VCaP (cell line): ENCODE measurements around the gene DUSP16.
"Not testable (repeated sequence)": the region's sequence is repeated elsewhere in the genome, so short reads cannot be mapped to it uniquely, and the experiment has no call there.

Experiments
- H3K27ac ChIP-seq: fragments of 450-650 bp; 2 replicates; pipeline ENCODE4 v1.5.1; 2017
- TF ChIP-seq, protein P1 (sequence below): fragments of 450-650 bp; conservative IDR thresholded peaks from 2 replicates; pipeline ENCODE4 v1.5.1; 2017; ENCODE audit warnings: mild to moderate bottlenecking, moderate library complexity

Gene DUSP16

DNA sequence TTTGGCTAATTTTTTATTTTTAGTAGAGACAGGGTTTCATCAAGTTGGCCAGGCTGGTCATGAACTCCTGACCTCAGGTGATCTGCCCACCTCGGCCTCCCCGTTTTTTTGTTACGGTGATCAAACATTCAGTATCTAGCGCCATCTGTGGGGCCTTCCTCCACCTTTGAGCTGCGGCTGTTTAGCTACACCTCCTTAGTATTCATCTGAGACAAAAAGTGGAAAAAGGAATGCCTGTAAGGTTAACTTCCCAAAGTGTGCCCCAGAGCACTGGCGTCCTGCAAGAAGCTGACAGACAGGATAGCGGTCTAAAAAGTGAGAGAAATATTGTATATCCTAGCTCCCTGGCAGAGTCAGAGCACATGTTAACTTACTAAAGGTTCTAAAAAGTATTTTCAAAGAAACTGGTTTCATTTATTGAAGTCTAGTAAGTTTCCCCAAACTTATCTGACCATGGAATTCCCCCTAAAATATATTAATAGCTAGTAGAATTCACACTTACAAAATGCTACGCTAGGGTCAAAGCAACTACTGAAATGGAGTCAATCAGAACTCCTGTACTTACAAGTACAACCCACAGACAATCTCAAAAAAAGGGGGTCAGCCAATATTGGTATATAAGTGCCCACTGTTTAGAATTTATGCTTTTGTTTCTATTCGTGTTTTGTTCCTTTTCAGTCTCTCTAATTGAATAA, 59.1 kb downstream of the DUSP16 start:
- no peak overlapping the region for H3K27ac ChIP-seq

DNA sequence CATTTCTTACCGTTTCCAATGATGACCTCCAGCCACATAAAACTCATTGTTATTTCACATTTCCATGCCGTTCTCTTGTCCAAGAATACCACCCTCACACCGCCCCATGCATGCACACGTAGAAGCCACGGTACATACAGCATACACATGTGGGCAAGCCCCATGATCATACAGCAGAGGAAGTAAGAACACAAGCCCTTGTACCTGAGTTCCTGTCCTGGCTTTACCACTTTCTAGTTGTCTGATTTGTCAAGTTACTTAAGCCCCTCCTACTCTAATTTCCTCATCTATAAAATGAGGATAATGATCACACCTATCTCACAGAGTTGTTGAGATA, 59.9 kb downstream of the DUSP16 start:
- TF ChIP-seq, protein P1, sequence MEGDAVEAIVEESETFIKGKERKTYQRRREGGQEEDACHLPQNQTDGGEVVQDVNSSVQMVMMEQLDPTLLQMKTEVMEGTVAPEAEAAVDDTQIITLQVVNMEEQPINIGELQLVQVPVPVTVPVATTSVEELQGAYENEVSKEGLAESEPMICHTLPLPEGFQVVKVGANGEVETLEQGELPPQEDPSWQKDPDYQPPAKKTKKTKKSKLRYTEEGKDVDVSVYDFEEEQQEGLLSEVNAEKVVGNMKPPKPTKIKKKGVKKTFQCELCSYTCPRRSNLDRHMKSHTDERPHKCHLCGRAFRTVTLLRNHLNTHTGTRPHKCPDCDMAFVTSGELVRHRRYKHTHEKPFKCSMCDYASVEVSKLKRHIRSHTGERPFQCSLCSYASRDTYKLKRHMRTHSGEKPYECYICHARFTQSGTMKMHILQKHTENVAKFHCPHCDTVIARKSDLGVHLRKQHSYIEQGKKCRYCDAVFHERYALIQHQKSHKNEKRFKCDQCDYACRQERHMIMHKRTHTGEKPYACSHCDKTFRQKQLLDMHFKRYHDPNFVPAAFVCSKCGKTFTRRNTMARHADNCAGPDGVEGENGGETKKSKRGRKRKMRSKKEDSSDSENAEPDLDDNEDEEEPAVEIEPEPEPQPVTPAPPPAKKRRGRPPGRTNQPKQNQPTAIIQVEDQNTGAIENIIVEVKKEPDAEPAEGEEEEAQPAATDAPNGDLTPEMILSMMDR: no peak

More for the DNA sequence above, 59.1 kb downstream of the DUSP16 start:
- TF ChIP-seq, protein P1: no peak

DNA sequence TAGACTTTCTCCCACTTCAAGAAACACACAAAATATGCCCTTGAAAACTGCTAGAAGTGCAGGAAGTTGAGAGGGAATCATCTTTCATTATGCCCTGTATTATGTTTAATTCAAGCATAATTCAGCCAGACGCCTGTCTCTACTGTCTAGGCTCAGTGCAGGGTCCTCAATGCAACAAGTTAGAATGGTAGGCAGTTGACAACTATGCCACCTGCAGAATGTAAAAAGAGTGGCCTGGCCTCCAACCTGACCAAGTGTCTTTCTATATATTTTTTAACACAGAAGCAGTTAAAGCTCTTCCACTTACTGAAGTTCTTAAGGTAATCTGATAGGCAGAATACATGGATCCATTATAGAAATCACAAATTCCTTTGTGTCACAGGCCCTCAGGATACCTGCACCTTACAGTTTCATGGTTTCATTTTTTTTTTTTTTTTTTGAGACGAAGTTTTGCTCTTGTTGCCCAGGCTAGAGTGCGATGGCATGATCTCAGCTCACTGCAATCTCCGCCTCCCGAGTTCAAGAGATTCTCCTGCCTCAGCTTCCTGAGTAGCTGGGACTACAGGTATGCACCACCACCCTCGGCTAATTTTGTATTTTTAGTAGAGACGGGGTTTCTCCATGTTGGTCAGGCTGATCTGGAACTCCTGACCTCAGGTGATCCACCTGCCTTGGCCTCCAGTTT, 60.4 kb downstream of the DUSP16 start:
- not testable (repeated sequence) for H3K27ac ChIP-seq

More for the DNA sequence above, 59.9 kb downstream of the DUSP16 start:
- H3K27ac ChIP-seq: no peak overlapping the region

DNA sequence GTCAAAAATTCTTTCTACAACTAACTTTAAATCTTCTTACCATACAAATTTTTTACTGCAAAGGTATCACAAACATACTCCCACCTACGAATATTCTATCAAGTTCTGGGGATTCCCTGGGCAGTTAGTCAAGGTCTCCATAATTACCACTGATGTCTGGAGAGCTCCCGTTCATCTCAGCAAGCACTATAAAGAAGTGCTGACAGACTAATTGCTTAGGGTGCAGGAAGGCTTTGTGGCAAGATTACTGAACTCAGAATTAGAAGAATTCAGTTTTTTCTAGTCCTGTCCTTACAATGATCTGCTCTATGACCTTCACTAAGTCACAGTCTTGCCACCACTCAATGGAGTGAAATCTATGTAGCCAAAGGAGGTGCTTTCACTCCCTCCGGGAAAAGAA, 61.5 kb downstream of the DUSP16 start:
- no peak overlapping the region for H3K27ac ChIP-seq
- TF ChIP-seq, protein P1: no peak

DNA sequence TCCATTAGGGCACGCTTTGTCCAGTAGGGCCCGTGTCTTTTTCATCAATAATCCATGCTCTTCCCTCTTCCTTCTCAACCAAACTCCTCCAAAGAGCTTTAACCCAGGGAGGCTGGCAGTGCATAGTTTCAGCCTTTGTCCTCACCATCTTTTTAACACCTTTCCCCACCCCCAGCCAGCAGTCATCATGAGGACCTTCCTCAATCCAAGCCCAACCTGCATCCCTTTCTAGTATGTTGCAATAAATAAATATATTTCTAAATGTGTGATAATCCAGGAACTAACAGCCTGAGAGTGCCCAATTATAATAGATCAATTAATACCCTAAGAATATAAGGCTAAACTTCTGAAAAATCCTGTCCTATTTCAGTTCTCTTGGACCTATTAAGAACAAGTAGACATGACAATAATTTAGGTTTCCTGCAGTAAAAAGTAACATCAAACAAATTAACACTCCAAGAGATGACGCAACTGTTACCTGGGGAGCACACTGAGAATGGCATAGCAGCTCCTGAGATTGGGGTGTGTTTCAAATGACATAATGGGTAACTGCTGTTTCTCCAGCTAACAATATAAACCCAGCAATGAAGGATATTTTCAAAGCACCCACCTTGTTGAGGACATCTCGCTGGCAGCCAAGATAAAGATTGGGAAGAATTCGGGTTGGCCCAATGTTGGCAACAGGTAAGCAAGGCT, 62.6 kb downstream of the DUSP16 start:
- TF ChIP-seq, protein P1: no peak
- no peak overlapping the region for H3K27ac ChIP-seq

DNA sequence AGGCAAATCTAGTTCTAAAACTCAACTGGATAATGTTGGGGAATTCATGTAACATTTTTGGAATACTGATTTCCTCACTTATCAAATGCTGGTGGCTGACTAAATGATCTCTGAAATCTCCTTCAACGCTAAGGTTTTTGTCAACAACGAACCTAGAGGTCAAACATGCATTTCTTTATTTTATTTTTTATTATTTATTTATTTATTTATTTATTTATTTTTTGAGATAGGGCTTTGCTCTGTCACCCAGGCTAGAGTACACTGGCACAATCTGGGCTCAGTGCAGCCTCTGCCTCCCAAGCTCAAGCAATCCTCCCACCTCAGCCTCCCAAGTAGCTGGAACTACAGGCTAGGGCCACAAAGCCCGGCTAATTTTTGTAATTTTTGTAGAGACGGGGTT, 64.5 kb downstream of the DUSP16 start:
- H3K27ac ChIP-seq: no peak overlapping the region
- TF ChIP-seq, protein P1: no peak

DNA sequence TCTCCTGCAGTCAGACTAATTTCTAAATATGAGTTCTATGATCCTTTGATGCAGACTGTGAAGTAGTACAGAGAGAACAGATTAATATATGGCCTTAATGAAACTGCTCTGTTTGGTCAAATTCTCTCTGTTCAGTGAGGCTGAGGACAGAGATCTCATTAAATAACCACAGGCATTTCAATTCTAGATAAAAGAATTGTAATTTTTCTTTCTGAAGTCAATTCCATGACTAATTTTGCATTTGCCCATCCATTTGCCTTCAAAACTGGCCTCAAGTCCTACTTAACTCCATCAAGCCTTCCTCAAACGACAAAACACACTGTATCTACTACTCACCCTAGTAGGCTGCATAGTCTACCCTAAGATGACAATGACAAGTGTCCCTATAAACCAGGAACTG, 67.1 kb downstream of the DUSP16 start:
- TF ChIP-seq, protein P1: no peak
- no peak overlapping the region for H3K27ac ChIP-seq
